Measurements from ENCODE around the gene DLG2.
A peak's percentile ranks its signal among the peaks of the same experiment; 100 is the strongest.
"Not testable (repeated sequence)": the region's sequence is repeated elsewhere in the genome, so short reads cannot be mapped to it uniquely, and the experiment has no call there.

DLG2 gene

DNA sequence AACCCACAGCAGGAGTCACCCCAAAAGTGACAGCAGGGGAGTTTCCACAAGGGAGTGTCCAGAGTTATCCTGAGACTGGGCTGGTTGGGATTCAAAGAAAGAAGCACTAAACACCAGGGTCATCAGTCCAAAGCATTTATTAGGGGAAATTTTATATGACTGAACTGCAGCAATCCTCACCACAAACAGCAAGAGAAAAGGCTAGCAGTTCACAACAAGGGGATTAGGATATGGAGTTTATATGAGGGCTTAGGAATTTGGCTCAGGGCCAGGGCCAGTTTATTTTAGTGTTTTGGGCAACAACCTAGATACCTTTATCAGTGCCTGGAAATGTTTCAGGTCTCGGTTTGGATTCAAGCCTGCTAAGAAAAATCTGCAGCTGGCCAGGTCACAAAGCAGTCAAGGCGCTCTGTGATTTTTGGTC, 16.1 kb upstream of the DLG2 start:
- FAIRE-seq (no peak), DNase-seq (ENCODE audit: low spot score) (no peak)

DNA sequence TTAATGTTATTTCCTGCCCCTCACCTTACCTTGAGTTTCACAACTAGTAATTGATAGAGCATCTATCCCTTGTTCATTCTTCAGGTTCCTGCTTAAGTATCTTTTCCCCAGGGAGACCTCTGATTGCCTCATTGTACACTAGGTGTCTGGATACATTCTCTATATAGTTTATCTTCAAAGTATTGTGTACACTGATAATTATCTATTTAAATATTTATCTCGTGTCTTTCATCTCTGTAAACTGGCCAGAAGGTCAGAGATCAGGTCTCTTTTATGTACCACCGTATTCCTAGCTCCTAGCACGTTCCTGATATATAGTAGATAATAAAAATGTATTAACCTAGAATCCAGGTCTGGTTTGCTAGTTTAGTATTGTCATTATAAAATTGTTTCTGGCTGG, 7.6 kb upstream of the DLG2 start:
- FAIRE-seq (no peak), DNase-seq (ENCODE audit: low spot score) (no peak)

DNA sequence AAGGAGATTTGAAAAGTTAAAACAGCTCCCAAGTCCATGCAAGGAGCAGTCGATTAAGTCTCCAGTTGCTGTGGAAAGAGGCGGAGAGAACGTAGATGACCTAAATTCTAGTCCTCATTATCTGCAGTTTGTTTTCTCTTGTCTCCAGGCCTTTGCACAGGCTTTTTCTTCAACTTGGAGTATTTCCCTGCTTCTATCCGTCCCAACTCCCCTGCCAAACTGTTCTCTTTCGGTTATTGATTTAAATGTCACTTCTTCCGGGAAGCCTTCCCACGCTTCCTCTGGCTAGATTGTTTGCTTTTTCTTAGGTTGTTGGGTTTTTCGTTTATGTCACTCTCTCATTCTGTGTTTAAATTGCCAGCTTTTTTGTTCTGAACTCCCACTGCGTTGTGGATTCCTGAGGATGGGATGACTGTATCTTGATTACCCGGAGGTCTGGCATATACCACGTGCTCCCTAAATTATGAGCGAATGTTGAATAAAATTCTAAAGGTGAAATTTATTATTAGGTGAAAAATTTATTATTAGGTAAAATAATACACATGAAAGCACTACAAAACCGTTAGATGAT, 1.7 kb upstream of the DLG2 start:
- DNase-seq (ENCODE audit: low spot score) = no peak
- FAIRE-seq = no peak

DNA sequence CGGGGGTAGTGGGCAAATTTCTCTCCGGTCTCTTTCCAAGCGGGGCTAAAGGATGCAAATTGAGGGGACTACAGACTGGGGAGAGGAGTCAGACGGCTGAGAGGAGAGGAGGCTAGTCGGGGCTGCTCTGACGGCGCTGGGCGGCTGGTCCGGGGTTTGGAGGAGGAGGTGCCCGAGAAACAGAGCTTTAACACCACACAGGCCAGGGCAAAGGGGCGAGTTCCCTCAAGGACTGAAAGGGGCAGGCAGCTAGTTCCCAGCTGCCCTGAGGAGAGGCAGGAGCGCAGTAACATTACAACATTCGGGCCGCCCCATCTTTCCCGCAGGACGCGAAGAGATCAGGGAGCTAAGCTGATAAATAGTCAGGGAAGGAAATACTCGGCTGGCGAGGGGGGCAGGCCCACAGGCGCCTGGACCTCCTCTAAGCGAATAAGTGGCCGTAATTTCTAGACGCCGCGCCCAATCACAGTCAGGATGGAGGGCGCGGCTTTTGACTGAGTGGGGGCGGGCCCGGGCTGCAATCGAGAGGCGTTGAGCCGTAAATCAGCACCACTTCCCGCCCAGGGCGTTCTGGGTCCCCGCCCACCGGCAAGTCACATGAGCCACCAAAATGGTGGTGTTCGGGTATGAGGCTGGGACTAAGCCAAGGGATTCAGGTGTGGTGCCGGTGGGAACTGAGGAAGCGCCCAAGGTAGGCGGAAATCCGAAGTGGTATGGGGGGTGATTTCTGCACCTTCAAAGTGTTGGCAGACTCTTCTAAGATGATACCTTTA, 1.0 kb upstream of the DLG2 start, which contains the start of gene TMEM126B:
Gene TMEM126B (plus strand): TSS at position 596 of the 773 bp plus-strand sequence. CDS start 15 bp downstream, at position 611.
- DNase-seq (ENCODE audit: low spot score) (peak; percentile 95), FAIRE-seq (no peak)

DNA sequence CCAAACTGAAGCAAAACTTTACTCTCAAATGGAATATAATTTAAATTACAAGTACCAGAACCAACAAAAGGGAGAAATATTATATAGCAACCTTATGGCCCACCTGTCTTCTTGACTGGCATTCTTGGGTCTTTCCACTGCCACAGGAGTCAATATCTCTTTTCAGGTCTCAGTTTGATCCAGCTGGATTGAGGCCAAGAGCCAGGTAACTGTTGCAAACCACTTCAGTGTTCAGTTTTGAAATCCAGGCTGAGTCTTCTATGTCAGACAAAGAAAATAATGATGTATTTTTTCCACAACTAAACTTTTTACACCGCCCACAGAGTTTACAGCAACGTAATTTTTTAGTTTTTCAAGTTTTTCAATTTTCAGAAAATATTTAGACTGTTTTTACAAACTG, 648 bp downstream of the DLG2 start:
- DNase-seq (ENCODE audit: low spot score) = no peak

DNA sequence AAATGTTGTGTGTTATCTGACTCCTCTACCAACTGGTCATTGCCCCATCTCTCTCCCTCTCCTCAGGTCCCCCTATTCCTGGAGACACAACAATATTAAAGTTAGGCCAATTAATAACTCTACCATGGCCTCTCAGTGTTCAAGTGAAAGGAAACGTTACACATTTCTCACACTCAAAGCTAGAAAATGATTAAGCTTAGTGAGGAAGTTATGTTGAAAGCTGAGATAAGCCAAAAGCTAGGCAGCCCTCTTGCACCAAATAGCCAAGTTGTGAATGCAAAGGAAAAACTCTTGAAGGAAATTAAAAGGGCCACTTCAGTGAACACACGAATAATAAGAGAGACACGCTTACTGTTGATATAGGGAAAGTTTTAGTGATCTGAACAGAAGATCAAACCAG, 6.9 kb downstream of the DLG2 start:
- DNase-seq (ENCODE audit: low spot score) (no peak), FAIRE-seq (no peak)

More for the DNA sequence above, 648 bp downstream of the DLG2 start:
- FAIRE-seq = no peak

DNA sequence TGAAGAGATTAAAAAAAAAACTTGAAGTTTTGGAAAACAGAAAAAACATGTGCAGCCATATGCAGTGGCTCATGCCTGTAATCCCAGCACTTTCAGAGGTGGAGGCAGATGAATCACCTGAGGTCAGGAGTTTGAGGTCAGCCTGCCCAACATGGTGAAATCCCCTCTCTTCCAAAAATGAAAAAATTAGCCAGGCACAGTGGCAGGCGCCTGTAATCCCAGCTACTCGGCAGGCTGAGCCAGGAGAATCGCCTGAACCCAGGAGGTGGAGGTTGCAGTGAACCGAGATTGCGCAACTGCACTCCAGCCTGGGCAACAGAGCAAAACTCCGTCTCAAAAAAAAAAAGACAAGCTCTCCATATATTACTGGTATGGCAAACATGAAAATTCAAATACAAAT, 7.6 kb downstream of the DLG2 start:
- DNase-seq (ENCODE audit: low spot score) (no peak), FAIRE-seq (no peak)

DNA sequence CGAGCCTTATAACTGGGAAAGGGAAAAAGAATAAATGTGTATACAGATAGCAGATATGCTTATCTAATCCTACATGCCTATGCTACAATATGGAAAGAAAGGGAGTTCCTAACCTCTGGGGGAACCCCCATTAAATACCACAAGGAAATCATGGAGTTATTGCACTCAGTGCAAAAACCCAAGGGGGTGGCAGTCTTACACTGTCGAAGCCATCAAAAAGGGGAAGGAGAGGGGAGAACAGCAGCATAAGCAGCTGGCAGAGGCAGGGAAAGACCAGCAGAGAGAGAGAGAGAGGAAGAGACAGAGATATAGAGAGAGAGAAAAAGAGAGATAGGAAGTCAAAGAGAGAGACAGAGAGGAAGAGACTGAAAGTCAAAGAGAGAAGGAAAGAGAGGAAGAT, 15.5 kb downstream of the DLG2 start:
- FAIRE-seq; DNase-seq (ENCODE audit: low spot score): not testable (repeated sequence)

DNA sequence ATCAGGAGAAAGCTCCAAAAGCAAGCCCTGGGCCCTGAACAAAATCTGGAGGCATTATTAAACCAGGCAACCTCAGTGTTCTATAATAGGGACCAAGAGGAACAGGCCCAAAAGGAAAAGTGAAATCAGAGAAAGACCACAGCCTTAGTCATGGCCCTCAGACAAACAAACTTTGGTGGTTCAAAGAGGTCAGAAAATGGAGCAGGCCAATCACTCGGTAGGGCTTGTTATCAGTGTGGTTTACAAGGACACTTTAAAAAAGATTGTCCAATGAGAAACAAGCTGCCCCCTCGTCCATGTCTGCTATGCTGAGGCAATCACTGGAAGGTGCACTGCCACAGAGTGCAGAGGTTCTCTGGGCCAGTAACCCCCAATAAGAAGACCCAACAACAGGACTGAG, 17.9 kb downstream of the DLG2 start:
- DNase-seq (ENCODE audit: low spot score); FAIRE-seq: not testable (repeated sequence)

DNA sequence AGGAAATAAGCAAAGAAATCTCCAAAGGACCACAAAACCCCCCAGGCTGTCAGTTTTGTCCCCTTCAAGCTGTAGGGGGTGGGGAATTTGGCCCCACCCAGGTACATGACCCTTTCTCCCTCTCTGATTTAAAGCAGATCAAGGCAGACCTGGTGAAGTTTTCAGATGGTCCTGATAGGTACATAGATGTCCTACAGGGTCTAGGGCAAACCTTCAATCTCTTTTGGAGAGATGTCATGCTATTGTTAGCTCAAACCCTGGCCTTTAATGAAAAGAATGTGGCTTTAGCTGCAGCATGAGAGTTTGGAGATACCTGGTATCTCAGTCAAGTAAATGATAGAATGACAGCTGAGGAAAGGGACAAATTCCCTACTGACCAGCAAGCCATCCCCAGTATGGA, 18.5 kb downstream of the DLG2 start:
- DNase-seq (ENCODE audit: low spot score); FAIRE-seq: not testable (repeated sequence)

DNA sequence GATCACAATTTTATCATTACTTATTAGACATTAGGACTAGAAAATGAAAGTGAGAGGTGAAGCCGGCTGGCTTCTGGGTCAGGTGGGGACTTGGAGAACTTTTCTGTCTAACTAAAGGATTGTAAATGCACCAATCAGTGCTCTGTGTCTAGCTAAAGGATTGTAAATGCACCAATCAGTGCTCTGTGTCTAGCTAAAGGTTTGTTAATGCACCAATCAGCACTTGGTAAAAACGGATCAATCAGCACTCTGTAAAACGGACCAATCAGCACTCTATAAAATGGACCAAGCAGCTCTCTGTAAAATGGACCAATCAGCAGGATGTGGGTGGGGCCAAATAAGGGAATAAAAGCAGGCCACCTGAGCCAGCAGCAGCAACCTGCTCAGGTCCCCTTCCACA, 20.9 kb downstream of the DLG2 start:
- FAIRE-seq; DNase-seq (ENCODE audit: low spot score): not testable (repeated sequence)

DNA sequence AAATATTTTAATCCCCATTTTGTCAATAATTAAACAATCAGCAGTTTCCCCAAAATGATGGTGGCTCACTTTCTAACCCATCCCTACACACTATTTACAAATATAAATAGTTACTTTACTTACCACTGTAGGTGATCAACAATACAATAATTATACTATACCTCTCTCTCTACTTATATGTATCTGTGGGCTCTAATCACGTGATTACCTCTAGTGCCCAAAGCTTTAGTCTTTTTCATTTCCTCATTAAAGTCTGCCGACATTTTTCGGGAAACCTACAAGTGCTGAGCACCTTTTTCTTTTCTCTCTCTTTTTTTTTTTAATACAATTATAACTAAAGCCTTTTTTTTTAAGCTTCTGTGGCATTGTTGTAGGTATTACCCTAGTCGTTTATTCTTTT, 23.9 kb downstream of the DLG2 start:
- no peak for DNase-seq (ENCODE audit: low spot score)
- FAIRE-seq = no peak

DNA sequence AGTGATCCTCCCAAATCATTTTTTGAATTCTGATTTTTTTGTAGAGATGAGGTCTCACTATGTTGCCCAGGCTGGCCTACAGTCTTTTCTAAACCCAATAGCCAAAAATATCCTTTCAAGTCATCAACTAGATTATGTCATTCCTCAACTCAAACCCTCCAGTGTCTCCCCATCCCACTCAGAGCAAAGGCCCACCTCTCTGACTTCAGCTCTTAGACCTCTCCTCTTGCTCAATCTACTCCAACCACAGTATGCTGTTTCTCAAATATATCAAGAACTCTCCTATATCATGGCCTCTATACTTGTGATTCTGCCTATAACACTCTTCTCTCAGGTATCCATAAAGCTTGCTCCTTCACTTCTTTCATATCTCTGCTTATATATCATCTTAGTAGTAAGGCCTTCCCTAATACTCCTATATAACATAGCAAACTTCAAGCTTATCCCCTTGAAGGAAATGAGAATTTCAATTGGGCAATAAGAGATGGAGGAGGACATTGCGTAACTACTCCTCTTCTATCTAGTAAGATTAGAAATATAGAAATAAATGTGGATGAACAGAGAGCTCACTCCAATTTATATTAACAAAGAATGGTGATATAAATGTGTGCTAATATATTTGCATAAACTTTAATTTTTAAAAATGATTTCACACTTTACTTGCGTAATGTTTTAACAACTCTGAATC, 24.5 kb downstream of the DLG2 start:
- DNase-seq (ENCODE audit: low spot score) (no peak), FAIRE-seq (no peak)

DNA sequence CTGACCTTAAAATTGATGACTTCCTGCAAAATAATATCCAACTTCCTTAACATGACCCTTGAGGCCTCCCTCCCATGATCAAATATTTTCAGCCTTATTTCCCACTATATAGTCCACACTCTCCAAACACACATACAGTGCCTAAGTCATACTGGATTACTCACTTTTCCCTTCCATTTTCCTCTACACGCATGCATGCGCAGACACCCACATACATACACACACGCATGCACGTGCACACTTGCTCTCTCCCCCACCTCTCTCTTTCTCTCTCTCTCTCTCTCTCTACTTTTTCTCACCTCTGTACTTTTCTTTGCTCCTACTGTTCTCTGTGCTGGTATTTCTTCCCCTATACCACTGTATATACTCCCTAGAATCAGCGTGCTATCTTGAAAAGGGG, 28.1 kb downstream of the DLG2 start:
- FAIRE-seq = no peak
- DNase-seq (ENCODE audit: low spot score) = no peak

DNA sequence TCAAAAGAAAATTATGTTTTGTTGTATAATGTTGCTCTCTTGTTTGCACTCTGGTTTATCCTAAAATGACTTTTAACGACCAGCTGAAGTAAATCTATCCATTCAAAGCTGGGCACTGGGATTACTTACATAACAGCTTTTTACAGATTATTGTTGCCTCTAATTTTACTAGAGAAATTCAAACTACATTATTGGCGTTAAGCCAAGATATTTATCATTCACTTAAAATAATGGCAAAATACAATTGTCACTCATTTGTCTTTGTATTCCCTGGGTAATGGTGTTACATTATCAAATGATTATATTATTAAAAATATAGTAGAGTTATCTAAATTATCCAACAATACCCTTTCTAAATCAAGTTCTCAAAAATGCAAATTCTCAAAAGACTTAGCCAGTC, 30.3 kb downstream of the DLG2 start:
- FAIRE-seq = no peak

DNA sequence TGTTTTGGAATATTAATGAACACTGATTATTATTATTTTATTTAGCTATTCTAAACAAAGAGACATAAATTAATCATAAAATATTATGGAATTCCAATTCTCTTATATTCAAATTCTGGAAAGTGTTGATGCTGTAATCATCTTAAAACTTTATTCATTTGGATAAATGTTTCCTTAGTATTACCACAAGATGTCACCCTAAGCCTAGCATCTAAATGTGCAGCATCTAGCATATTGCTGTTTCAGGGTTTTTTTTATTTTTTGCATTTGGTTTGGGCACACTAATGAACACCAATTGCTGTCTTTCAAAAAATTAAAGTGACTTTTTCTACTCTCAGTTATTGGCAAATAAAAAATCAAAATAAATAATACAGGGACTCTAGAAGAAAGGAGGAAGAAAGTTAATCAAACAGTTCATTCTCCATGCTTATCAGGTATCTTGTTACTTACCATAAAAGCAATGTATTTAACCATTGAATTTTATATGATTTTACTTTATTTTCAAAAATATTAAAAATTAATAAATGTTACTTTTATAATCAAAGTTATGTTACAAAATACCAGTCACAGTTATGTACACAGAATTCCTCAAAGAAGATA, 31.8 kb downstream of the DLG2 start:
- no peak for FAIRE-seq
- DNase-seq (ENCODE audit: low spot score) = peak; percentile 40

More for the DNA sequence above, 30.3 kb downstream of the DLG2 start:
- no peak for DNase-seq (ENCODE audit: low spot score)

DNA sequence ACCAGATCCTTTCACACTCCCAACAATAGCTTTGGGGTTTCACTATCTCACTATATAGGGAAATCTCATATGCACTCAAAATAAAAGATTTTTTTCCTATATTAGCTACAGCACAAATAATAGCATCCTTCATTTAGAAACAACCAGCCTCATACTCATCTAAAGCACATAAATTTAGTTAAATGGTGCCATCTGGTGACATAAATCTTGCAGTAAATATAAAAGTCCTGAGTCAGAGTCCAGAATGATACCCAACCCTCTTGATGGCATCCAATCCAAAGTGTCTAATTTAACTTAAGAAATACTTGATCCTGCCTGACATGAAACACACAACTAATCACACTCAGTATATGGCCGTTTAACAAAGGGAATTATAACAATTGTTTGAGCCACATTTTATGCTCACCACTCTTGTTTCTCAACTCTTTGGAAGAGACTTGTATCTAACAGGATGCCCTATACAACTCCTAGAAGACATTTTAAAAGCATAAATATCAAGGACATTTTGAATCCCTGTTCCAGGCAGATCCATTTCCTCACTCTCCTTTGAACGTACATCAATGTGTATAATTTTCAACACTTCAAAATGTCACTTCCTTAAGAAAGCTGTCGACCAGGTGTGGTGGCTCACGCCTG, 36.2 kb downstream of the DLG2 start:
- no peak for FAIRE-seq
- DNase-seq (ENCODE audit: low spot score) = peak; percentile 38

DNA sequence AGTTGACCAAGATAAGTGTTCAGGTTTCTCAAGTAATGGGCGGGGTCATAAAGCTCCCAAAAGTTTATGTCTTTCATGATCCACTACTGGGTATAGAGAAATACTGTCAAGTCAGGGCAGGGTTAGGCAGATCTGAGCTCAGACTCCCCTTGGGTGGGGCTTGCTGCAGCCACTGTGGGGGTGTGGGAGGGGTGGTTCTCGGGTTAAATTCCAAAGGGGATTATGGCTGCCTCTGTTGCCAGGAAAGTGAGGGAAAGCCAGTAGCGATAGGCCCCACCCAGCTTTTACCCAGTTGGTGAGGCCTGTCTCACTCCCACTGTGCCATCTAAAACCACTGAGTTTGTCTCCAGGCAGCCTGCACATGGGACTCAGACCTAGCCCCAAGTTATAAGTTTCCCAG, 37.8 kb downstream of the DLG2 start:
- FAIRE-seq (no peak), DNase-seq (ENCODE audit: low spot score) (no peak)

DNA sequence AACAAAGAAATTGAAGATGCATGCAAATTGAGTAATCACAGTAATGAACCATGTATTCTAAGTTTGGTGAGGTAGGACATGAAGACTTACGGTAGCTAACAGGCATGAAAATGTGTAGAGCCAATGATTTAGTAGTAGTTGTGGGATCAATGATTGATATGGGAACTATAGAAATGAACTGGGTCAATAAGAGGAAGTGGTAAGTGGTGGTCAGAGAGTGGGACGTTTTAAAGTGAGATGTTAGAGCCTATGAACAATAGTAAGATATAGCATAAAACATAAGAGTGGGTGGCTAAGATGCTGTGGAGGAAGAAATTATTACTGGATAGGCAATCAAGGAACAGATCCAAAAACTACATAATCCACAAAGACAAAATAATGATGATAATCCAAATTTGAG, 45.0 kb downstream of the DLG2 start:
- FAIRE-seq = no peak
- no peak for DNase-seq (ENCODE audit: low spot score)

DNA sequence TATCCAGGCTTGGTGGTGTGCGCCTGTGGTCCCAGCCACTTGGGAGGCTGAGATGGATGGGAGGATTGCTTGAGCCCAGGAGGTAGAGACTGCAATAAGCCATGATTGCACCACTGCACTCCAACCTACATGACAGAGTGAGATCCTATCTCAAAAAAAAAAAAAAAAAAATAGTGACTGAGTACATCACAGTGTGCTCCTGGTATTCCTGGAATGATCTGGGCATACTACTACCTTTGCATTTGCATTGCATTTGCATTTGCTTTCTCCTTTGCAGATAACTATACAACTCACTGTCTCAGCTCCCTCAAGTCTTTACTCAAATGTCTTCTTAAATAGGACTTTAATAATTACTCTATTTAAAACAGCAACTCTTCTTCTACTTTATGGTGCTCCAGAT, 51.8 kb downstream of the DLG2 start:
- FAIRE-seq (no peak), DNase-seq (ENCODE audit: low spot score) (no peak)

DNA sequence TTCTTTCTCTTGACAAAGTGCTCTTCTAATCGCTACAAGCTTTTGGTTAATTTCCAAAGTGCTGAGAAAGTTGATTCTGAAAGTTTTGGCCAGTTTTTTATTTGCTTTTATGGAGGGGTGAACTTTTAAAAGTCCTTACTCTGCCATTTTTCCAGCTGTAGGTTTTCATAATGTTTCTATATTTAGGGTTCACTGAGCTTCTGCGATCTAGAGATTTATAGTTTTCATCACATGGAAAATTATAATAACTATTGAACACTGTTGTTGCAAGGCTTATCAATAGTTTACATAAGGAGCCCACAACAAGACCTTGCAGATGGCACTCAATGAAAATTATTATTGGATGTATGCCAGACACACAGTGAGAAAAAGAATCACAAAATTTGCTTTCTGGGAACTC, 55.1 kb downstream of the DLG2 start:
- no peak for FAIRE-seq
- DNase-seq (ENCODE audit: low spot score) = no peak

DNA sequence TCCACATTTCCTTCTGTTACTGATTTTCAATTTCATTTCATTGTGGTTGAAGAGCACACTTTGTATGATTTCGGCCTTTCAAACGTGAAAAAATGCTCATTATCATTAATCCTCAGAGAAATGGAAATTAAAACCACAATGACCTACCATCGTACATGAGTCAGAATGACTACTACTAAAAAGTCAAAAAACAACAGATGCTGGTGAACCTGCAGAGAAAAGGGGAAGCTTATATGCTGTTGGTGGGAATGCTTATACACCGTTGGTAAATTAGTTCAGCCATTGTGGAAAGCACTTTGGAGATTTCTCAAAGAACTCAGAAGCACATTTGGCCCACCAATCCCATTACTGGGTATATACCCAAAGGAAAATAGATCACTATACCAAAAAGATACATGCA, 57.6 kb downstream of the DLG2 start:
- FAIRE-seq (no peak), DNase-seq (ENCODE audit: low spot score) (no peak)
